ENCODE data around the gene DHCR24. TPM values are rescaled to one million over a fixed set of nuclear protein-coding genes. Genes with fewer than 3 reads are reported as not detected.
"Not testable (repeated sequence)": the region's sequence is repeated elsewhere in the genome, so short reads cannot be mapped to it uniquely, and the experiment has no call there.

DHCR24 gene
- total RNA-seq, result 47.3 TPM

- no peak for FAIRE-seq
- peak; percentile 97 to 99 for DNase-seq (ENCODE audit: low spot score in 2 of 2)
Observed at GRCh38 chr1:54886724-54887664, at the start of gene DHCR24. Gene DHCR24, minus strand, starts transcription at chr1:54887195. Its CDS starts 76 bp downstream, at chr1:54887119.

GRCh38 chr1:54936791-54937190 lies 49.8 kb upstream of the DHCR24 start:
- no peak for DNase-seq (ENCODE audit: low spot score in 2 of 2)
- no peak for FAIRE-seq

GRCh38 chr1:54934869-54935268 lies 47.9 kb upstream of the DHCR24 start:
- DNase-seq (ENCODE audit: low spot score in 2 of 2), result no peak
- no peak for FAIRE-seq

GRCh38 chr1:54934081-54934480 lies 47.1 kb upstream of the DHCR24 start:
- FAIRE-seq; DNase-seq (ENCODE audit: low spot score in 2 of 2): not testable (repeated sequence)

- FAIRE-seq (no peak), DNase-seq (ENCODE audit: low spot score in 2 of 2) (no peak)
Observed at GRCh38 chr1:54931275-54931840, 44.4 kb upstream of the DHCR24 start.

- FAIRE-seq (no peak), DNase-seq (ENCODE audit: low spot score in 2 of 2) (no peak)
Observed at GRCh38 chr1:54929700-54930099, 42.7 kb upstream of the DHCR24 start.

GRCh38 chr1:54928327-54928726 lies 41.3 kb upstream of the DHCR24 start:
- FAIRE-seq (no peak), DNase-seq (ENCODE audit: low spot score in 2 of 2) (no peak)

- DNase-seq (ENCODE audit: low spot score in 2 of 2) (no peak), FAIRE-seq (no peak)
Observed at GRCh38 chr1:54927472-54928240, 40.7 kb upstream of the DHCR24 start.

GRCh38 chr1:54926970-54927369 lies 40.0 kb upstream of the DHCR24 start:
- FAIRE-seq, result no peak
- no peak for DNase-seq (ENCODE audit: low spot score in 2 of 2)

GRCh38 chr1:54922921-54923421 lies 36.0 kb upstream of the DHCR24 start:
- FAIRE-seq (no peak), DNase-seq (ENCODE audit: low spot score in 2 of 2) (no peak)

GRCh38 chr1:54922040-54922761 lies 35.2 kb upstream of the DHCR24 start:
- FAIRE-seq (no peak), DNase-seq (ENCODE audit: low spot score in 2 of 2) (no peak)

GRCh38 chr1:54919367-54920359 lies 32.7 kb upstream of the DHCR24 start:
- FAIRE-seq, result no peak
- DNase-seq (ENCODE audit: low spot score in 2 of 2), result no peak

GRCh38 chr1:54911076-54911475 lies 24.1 kb upstream of the DHCR24 start:
- not testable (repeated sequence) for DNase-seq (ENCODE audit: low spot score in 2 of 2); FAIRE-seq

GRCh38 chr1:54906586-54906985 lies 19.6 kb upstream of the DHCR24 start:
- FAIRE-seq (no peak), DNase-seq (ENCODE audit: low spot score in 2 of 2) (no peak)

GRCh38 chr1:54904476-54905048 lies 17.6 kb upstream of the DHCR24 start:
- FAIRE-seq (no peak), DNase-seq (ENCODE audit: low spot score in 2 of 2) (no peak)

- DNase-seq (ENCODE audit: low spot score in 2 of 2), result no peak
- FAIRE-seq, result no peak
Observed at GRCh38 chr1:54894271-54894670, 7.3 kb upstream of the DHCR24 start.

GRCh38 chr1:54892586-54892985 lies 5.6 kb upstream of the DHCR24 start:
- FAIRE-seq, result no peak
- DNase-seq (ENCODE audit: low spot score in 2 of 2), result no peak

GRCh38 chr1:54889132-54889725 lies 2.2 kb upstream of the DHCR24 start:
- DNase-seq (ENCODE audit: low spot score in 2 of 2), result no peak
- no peak for FAIRE-seq
